ENCODE measurements around the gene CHD1.

The CHD1 gene

GRCh38 chr5:98940581-98940980, 11.8 kb upstream of the CHD1 start:
- peak overlapping the region in 3 of 11 experiments; percentile 10 to 61 (median 40); a peak in 5 of 22 replicates for H3K4me2 ChIP-seq
- no peaks in the 10 kb centered on the region for H3K9me3 ChIP-seq (replicated peaks in 1 of 11)
- no peaks in the 10 kb centered on the region for H3K36me3 ChIP-seq
- H3K4me1 ChIP-seq, result peaks cover 0 to 28% (median 3%) of the 10 kb centered on the region in 10 experiments; a peak in 9 of 20 replicates
- no peak overlapping the region for H3K27ac ChIP-seq
- no peaks in the 10 kb centered on the region for H3K27me3 ChIP-seq
- H4K20me1 ChIP-seq, result peaks cover 0 to 6% (median 0%) of the 10 kb centered on the region in 11 experiments; a peak in 1 of 22 replicates
- no peak overlapping the region for H3K4me3 ChIP-seq
- no peak overlapping the region for H3K9ac ChIP-seq
- no peak for TF ChIP-seq Cebpa-rat (IDR thresholded peaks at IDR 0.05)

DNA sequence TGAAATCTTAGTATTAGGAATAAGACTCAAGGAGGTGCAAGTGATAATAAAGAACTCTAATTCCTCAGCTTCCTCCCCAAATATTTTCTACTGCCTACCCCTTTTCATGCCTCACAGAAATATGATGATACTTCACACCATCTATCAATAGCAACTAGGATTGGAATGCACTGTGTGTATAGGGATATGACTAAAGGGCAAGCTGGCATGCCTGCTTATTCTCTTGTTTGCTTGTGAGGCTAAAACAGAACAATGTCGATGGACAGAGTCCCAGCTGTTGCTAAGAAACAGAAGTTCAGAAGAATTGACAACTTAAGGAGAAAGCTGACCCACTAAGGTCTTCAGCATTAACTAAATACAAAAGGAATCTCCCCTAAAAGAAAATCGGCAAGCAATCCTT, 9.7 kb upstream of the CHD1 start:
- no peaks in the 10 kb centered on the region for H3K9me3 ChIP-seq (replicated peaks in 1 of 11)
- no peaks in the 10 kb centered on the region for H3K27me3 ChIP-seq
- H3K4me3 ChIP-seq, result no peak overlapping the region
- no peaks in the 10 kb centered on the region for H3K36me3 ChIP-seq
- TF ChIP-seq Cebpa-rat (IDR thresholded peaks at IDR 0.05), result no peak
- peaks cover 0 to 6% (median 0%) of the 10 kb centered on the region in 11 experiments; a peak in 1 of 22 replicates for H4K20me1 ChIP-seq
- H3K4me2 ChIP-seq, result no peak overlapping the region
- peaks cover 4 to 49% (median 12%) of the 10 kb centered on the region in 10 experiments for H3K4me1 ChIP-seq
- no peak overlapping the region for H3K27ac ChIP-seq
- H3K9ac ChIP-seq, result no peak overlapping the region

GRCh38 chr5:98936948-98937715, 8.3 kb upstream of the CHD1 start:
- Histone ChIP-seq H3K4me1 (peaks cover 11 to 61% (median 24%) of the 10 kb centered on the region in 10 experiments), H3K9ac (no peak overlapping the region), H4K20me1 (peaks cover 0 to 16% (median 0%) of the 10 kb centered on the region in 11 experiments; a peak in 2 of 22 replicates), H3K9me3 (replicated peaks in 1 of 11) (no peaks in the 10 kb centered on the region), H3K27me3 (no peaks in the 10 kb centered on the region), H3K4me3 (no peak overlapping the region), H3K36me3 (peaks cover 0 to 5% (median 0%) of the 10 kb centered on the region in 11 experiments; a peak in 1 of 22 replicates), H3K4me2 (no peak overlapping the region), H3K27ac (no peak overlapping the region)
- no peak for TF ChIP-seq Cebpa-rat (IDR thresholded peaks at IDR 0.05)

GRCh38 chr5:98935206-98935605, 6.4 kb upstream of the CHD1 start:
- H3K36me3 ChIP-seq, result peaks cover 0 to 5% (median 0%) of the 10 kb centered on the region in 11 experiments; a peak in 1 of 22 replicates
- TF ChIP-seq Cebpa-rat (IDR thresholded peaks at IDR 0.05), result no peak
- H3K9me3 ChIP-seq (replicated peaks in 1 of 11), result no peaks in the 10 kb centered on the region
- no peak overlapping the region for H3K9ac ChIP-seq
- H3K27ac ChIP-seq, result no peak overlapping the region
- peaks cover 26 to 61% (median 37%) of the 10 kb centered on the region in 10 experiments for H3K4me1 ChIP-seq
- H4K20me1 ChIP-seq, result peaks cover 0 to 24% (median under 1%) of the 10 kb centered on the region in 11 experiments; a peak in 9 of 22 replicates
- no peaks in the 10 kb centered on the region for H3K27me3 ChIP-seq
- H3K4me3 ChIP-seq, result no peak overlapping the region
- peak overlapping the region in 2 of 11 experiments; percentile 90 to 93; a peak in 2 of 22 replicates for H3K4me2 ChIP-seq

GRCh38 chr5:98934546-98934945, 5.7 kb upstream of the CHD1 start:
- H3K27ac ChIP-seq, result peak overlapping the region in 4 of 11 experiments; percentile 60 to 78 (median 72); a peak in 5 of 22 replicates
- H3K4me1 ChIP-seq, result peaks cover 30 to 61% (median 40%) of the 10 kb centered on the region in 10 experiments
- H4K20me1 ChIP-seq, result peaks cover 0 to 28% (median 5%) of the 10 kb centered on the region in 11 experiments; a peak in 10 of 22 replicates
- H3K9me3 ChIP-seq (replicated peaks in 1 of 11), result no peaks in the 10 kb centered on the region
- no peak for TF ChIP-seq Cebpa-rat (IDR thresholded peaks at IDR 0.05)
- H3K36me3 ChIP-seq, result peaks cover 0 to 5% (median 0%) of the 10 kb centered on the region in 11 experiments; a peak in 1 of 22 replicates
- H3K4me2 ChIP-seq, result peak overlapping the region in 5 of 11 experiments; percentile 52 to 93 (median 77); a peak in 10 of 22 replicates
- no peak overlapping the region for H3K4me3 ChIP-seq
- no peak overlapping the region for H3K9ac ChIP-seq
- no peaks in the 10 kb centered on the region for H3K27me3 ChIP-seq

DNA sequence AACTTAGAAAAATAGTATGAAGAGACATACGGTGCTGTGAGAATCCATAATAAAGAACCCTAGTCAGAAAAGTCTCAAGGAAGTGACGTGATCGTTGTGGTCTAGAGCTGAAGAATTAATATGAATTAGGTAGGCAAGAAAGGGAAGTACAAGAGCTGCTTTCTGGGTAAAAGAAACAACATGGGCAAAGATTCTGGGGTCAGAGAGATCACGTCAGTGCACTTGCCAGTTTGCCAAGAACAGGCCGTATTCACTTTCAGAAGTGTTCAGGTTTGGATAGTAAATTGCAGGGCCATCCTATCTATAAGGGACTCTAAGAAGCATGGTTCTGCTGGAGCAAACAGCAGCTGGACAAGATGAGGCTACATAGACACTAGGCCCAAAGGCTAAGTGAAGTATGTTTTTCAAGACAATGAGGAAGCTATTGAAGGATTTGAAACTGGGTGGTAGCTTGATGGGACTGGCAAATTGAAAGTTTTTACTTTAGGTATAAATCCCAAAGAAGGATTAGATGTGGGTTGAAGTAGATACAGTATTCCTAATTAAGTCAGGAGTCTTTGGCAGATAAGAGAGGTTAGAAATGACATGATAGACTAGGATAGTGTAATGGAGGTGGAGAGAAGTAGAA, 4.8 kb upstream of the CHD1 start:
- Histone ChIP-seq H3K9me3 (replicated peaks in 1 of 11) (no peaks in the 10 kb centered on the region), H3K4me3 (peak overlapping the region in 1 of 10 experiments; percentile 6; a peak in 1 of 20 replicates), H3K4me1 (peaks cover 30 to 61% (median 40%) of the 10 kb centered on the region in 10 experiments), H3K9ac (peak overlapping the region in 8 of 11 experiments; percentile 2 to 54 (median 33); a peak in 12 of 22 replicates), H3K4me2 (peak overlapping the region; percentile 9 to 93 (median 57)), H3K27ac (peak overlapping the region; percentile 42 to 78 (median 60); a peak in 20 of 22 replicates), H3K36me3 (peaks cover 0 to 5% (median 0%) of the 10 kb centered on the region in 11 experiments; a peak in 1 of 22 replicates), H3K27me3 (no peaks in the 10 kb centered on the region), H4K20me1 (peaks cover 0 to 27% (median 5%) of the 10 kb centered on the region in 11 experiments; a peak in 10 of 22 replicates)
- TF ChIP-seq Cebpa-rat (IDR thresholded peaks at IDR 0.05), result no peak

- Histone ChIP-seq H3K9me3 (replicated peaks in 1 of 11) (no peaks in the 10 kb centered on the region), H3K4me2 (peak overlapping the region; percentile 86 to 98 (median 90); a peak in 20 of 22 replicates), H3K4me3 (peak overlapping the region in 2 of 10 experiments; percentile 94 to 95; a peak in 2 of 20 replicates), H3K9ac (peak overlapping the region in 7 of 11 experiments; percentile 96 to 100 (median 99); a peak in 7 of 22 replicates), H3K4me1 (peaks cover 30 to 66% (median 41%) of the 10 kb centered on the region in 10 experiments), H4K20me1 (peaks cover 5 to 28% (median 21%) of the 10 kb centered on the region in 11 experiments; a peak in 16 of 22 replicates), H3K27me3 (no peaks in the 10 kb centered on the region), H3K36me3 (peaks cover 0 to 7% (median 3%) of the 10 kb centered on the region in 11 experiments; a peak in 5 of 22 replicates), H3K27ac (peak overlapping the region in 8 of 11 experiments; percentile 95 to 100 (median 100); a peak in 13 of 22 replicates)
- no peak for TF ChIP-seq Cebpa-rat (IDR thresholded peaks at IDR 0.05)
These were observed 2.4 kb upstream of the CHD1 start for GRCh38 chr5:98930972-98931762.

DNA sequence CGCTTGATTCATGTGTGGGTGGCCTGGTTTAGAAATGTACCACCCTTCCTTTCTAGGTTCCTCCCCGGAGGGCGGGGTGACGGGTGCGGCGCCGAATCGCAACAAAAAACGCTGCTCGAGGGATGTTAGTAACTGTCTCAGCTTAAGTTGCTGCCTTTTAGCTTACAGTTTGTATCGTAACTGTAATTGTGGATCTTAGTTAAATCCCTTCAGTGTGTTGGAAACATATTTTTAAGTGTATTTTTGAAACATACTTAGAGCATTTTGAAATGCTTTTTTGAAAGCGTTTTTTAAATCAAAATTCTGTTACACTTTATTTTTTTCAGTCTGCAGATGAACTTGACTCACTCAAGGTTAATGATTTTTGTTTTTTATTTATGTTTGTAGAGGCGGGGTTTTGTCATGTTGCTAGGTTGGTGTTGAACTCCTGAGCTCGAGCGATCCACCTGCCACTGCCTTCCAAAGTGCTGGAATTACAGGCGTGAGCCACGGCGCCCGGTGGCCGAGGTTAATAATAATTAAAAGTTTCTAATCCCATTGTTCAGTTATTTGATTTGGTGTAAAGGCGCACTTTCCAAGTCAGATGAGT, 997 bp upstream of the CHD1 start:
- Histone ChIP-seq H3K4me3 (peak overlapping the region; percentile 78 to 97 (median 93)), H3K4me2 (peak overlapping the region; percentile 86 to 98 (median 89)), H3K4me1 (peaks cover 40 to 68% (median 55%) of the 10 kb centered on the region in 10 experiments), H4K20me1 (peaks cover 11 to 42% (median 32%) of the 10 kb centered on the region in 11 experiments; a peak in 19 of 22 replicates), H3K27me3 (no peaks in the 10 kb centered on the region), H3K36me3 (peaks cover 10 to 20% (median 16%) of the 10 kb centered on the region in 11 experiments; a peak in 21 of 22 replicates), H3K9me3 (replicated peaks in 1 of 11) (no peaks in the 10 kb centered on the region), H3K27ac (peak overlapping the region; percentile 95 to 100 (median 100)), H3K9ac (peak overlapping the region; percentile 93 to 100 (median 99))
- TF ChIP-seq Cebpa-rat (IDR thresholded peaks at IDR 0.05), result no peak; a peak in 2 of 22 replicates
